GM19099 (cell line): Measurements from ENCODE around the gene DNAJC1.

Source experiments
- POLR2A ChIP-seq: IDR thresholded peaks from 3 replicates; pipeline ENCODE4 v1.6.1; 2011; ENCODE audit warnings: low read depth; ENCODE audit not compliant: insufficient read length; ENCODE audit errors: extremely low read depth

Gene DNAJC1

DNA sequence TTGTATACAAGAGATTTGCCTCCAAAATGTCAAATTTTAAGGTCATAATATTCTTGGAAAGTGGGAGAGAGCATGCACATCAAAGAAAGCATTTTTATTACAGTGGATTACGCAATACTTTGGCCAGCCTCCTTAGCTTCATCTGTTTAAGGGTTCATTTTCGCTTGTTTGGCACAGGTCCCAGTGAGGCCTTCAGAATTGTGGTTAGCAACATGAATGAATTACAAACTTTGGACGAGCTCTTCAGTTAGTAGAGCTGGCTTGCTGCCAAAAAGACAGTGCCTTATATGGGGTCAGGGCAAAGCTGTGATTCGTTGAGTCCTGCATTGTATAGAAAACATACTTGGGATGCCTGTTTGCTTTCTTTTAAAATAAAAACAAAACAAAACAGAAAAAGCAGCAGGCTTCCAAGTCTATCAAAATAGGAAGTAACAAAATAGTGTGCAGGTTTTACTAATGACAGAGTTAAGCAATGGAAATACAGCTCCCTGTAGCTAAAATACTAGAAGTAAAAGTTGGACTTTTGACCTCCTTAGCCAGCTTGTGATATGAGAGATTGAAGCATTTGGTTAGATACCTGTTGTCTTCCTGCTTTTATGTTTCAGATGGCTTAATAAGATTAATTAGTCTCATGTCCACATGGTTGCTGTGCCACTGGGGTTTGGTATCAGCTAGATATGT, 278.7 kb downstream of the DNAJC1 start:
- no peak for TF ChIP-seq POLR2A

DNA sequence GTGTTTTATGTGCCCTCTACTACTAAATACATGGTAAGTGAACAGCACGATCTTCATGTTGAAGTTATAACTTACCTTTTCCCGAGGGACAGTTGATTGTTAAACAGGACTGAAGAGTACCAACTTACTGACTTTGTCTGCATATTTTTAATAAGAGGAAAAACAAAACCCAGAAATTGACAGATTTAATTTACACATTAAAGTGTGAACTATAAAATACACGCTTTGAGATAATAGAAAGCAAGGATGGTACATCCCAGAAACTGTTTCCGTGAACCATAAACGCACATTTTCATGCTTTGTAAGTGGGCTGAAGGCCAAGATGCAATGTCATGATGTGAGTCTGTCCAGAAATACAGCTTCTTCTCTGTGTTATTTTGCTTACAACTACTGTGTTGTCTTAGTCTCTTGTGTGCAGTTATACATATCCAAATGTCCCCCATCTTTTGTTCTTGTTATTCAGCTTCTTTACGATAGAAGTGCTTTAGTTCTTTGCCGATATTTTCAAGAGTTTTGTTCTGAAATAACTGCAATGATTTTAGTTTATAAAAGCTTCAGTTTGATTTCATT, 279.4 kb downstream of the DNAJC1 start:
- TF ChIP-seq POLR2A: no peak

DNA sequence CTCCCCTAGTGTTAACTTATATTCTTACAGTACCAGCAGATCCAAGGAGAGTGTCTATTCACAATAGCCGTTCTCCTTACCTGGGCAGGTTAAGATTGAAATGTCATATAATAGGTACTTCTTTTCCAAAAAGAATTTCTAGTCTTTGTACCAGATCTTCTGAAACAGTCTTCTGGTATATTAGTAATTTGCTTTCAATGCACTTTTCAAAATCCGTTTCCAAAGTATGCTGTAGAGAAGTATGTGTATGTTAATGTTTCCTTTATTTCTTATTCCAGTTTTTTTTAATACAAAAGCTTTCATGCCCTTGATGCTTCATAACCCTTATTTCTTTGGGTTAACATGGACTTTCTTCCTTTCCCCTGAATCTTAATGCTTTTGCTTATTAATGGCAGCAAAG, 281.3 kb downstream of the DNAJC1 start:
- TF ChIP-seq POLR2A: no peak

DNA sequence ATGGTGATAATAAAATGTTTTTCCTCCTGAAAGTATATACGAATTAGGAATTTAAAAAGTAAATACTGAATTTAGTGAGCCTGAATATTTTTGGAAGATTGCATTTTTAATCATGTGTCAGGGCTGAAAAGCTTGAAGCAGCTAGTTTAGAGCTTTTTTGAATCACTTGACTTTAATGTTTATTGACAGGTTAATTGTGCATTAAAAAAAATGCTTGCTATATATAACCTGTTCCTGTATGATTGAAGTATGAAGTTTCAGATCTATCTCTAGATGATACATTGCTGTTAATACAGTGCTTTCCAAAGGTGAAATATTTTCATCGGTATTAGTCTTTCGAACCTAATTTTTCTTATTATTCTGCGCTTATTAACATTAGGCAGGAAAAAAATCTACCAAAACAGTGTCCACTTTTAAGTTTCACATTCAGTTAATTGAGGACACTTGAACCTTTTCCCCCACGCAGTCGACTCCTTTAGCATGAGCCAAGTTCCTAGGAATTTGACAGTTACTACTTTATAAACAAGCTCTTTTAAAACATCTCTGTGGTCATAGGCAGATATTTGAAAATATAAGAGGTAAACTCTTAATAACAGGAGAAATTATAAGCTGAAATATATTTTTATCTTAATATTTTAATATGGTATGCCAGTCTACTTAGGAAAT, 282.4 kb downstream of the DNAJC1 start:
- TF ChIP-seq POLR2A: no peak

DNA sequence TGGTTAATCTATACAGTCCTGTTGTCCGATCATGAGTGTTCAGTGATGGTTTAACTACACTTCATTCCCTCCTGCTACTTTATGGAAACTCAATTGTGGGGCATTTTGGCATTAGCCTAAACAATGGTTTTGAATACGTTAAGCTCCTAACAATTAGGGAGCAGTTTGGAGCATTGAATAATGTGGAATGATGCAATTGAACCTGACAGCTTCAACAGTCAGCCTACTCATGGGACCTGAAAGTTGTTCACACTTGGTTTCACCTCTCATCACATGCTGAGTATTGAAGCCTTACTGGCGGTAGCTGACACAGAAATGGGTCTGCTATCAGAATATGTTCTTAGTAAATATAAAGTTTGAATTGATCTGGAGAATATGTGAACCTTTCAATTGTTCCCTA, 283.4 kb downstream of the DNAJC1 start:
- TF ChIP-seq POLR2A: no peak

DNA sequence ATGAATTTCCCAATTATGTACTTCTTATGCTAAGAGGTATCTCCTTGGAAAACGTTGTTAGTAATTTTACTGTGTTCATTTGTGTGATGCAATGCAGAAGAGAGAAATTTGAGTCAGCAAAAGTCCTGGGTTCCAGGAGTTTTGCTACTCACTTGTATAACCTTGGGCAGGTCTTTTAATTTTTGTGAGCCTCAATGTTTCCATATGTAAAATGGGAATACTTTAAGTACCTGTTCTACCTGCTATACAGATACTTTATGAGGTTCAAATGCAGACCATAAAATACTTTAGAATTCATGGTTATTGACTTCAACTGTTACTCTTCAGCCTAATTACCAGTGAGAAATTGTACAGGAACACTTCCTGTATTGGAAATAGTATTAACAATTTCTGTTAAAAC, 284.0 kb downstream of the DNAJC1 start:
- TF ChIP-seq POLR2A: no peak

DNA sequence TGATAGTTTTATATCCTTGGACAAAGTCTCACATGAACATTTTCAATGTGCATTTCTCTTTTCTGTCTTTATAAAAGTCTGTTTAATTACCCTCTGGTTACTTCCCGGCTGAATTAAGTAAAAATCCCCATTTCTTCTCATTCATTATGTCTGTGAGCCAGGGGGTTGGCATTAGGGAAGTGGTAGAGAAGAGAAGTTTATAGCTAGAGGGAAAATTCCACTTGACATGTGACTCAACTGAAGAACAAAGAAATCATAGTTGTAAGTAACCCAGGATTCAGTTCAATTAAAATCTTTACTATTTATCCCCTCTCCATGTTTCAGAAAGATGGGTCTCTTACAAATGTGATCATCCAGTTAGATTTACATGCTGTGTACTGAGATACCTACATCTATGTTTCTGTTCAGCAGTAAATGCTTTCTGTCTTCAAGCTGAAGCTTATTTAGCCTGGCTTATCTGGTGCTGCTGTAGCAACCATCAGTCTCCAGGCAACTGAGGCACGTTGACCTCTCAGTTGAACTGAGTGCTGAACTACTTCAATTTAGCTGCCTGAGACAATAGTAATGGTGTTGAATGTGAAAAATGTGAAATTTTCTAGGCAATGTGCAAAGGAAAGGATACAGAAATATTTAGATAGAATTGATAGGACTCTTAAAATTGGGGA, 287.9 kb downstream of the DNAJC1 start:
- no peak for TF ChIP-seq POLR2A

DNA sequence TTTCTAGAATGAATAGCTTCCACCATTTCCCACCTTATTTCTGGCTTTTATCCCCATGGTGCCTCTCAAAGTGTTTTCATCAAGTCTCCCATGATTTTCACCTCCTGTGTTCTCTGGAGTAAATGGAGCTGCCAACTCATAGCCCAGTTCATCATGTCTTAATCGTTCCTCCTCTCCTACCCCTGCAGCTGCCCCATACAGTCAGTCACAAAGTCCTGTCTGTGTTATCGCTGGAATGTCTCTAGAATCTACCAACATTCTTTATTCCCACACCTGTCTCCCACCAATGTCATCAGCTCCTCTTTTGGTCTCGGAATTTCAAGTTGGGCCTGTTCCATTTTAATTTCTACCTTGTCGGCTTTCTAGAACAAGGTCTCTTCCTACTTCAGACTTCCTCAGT, 290.6 kb downstream of the DNAJC1 start:
- no peak for TF ChIP-seq POLR2A

DNA sequence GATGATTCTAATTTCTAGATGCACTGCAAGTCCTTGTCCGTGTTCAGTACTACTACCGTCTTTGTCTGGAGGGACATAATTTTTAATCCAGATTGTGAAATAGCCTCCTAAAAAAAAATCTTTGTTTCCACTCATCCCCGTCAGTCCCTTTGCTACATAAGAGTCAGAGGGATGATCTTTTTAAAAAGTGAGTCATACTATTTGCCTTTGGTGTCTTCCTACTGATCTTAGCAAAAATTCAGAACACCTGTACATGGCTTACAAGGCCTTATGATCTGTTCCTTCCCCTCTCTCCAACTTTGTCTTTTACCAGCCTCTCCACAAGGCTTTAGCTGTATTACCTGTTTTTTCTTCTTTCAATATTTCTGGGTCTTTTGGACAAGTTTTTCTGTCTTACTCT, 296.0 kb downstream of the DNAJC1 start:
- no peak for TF ChIP-seq POLR2A
